ENCODE results near the gene CALCOCO1. TPM values are rescaled to one million over a fixed set of nuclear protein-coding genes. Genes with fewer than 3 reads are reported as not detected.

The CALCOCO1 gene
- polyA plus RNA-seq, 3 donors = 60.1 to 238 (median 69.6) TPM

DNA sequence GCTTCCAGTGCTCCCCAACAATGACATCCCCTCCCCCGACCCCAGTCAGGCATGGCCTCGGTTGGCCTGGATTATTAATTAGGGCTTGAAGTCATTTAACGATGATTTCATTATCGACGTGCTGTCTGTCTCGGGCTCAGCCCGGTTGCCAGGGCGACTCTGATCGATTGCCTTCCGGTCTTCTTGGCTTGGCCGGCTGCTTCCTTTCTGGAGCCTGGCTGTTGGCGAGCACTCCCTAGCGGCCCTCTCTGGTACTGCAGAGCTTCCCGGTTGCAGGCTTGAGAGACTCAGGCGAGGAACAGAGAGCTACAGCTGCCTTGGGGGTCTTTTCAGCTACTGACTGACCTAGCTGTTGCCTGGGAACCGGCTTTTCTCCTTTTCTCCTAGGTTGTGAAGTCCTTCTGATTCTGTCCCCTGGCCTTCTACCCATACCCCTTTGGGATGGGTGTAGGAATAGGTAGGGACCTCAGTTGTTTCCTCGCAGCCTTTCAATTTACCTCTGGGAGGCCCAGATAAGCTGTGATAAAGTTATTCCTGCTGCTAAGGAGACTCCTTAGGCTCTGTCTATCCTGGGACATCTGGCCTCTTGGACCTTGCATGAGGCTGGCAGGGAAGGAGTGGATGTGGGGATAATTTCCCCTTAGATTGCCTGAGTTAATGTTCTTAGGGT lies 30.0 kb upstream of the CALCOCO1 start:
- Histone ChIP-seq H3K4me1 (ENCODE audit: control insufficient read depth in 1 of 2, insufficient read depth in 2 of 2, low read length in 2 of 2) (peaks cover 5 to 11% of the 10 kb centered on the region in 2 donors), H3K27ac (ENCODE audit: low read depth in 1 of 2, low read length in 2 of 2) (no peak overlapping the region), H3K27me3 (ENCODE audit: control insufficient read depth in 2 of 2, insufficient read depth in 2 of 2, low read length in 2 of 2) (peaks cover 56 to 78% of the 10 kb centered on the region in 2 donors), H3K36me3 (replicated peaks in 1 of 2; ENCODE audit: control insufficient read depth in 1 of 2, insufficient read depth in 2 of 2, low read length in 2 of 2) (no peaks in the 10 kb centered on the region), H3K4me3 (replicated peaks in 1 of 3; ENCODE audit: low read depth in 2 of 3, low read length in 3 of 3) (no peak overlapping the region), H2AFZ (ENCODE audit: insufficient read depth, low read depth, low read length, poor library complexity, severe bottlenecking) (peak overlapping the region; percentile 14), H3K4me2 (replicated peaks; ENCODE audit: extremely low read depth, low read length, poor library complexity, severe bottlenecking) (peak overlapping the region; percentile 63), H3K9ac (ENCODE audit: insufficient read depth, low read length, poor library complexity, severe bottlenecking) (no peak overlapping the region), H3K9me3 (replicated peaks in 1 of 2; ENCODE audit: control insufficient read depth in 1 of 2, insufficient read depth in 1 of 2, low read length in 2 of 2) (peaks cover 0 to 11% of the 10 kb centered on the region in 2 donors), H3K79me2 (ENCODE audit: insufficient read depth, low read length) (no peaks in the 10 kb centered on the region), H4K20me1 (ENCODE audit: insufficient read depth, low read length) (no peaks in the 10 kb centered on the region)
- intact Hi-C loops (cut with micrococcal nuclease) = no loop called here
- Mint-ChIP-seq H3K27ac (no peak overlapping the region), H3K9me3 (peaks cover 0 to 4% (median 0%) of the 10 kb centered on the region in 7 donors), H3K27me3 (ENCODE audit: low read depth in 3 of 3) (peaks cover 33 to 50% (median 38%) of the 10 kb centered on the region in 3 donors), H3K4me1 (peaks cover 19% of the 10 kb centered on the region), H3K36me3 (no peaks in the 10 kb centered on the region), H3K4me3 (peak overlapping the region; percentile 42 to 84)
- 3% methylated on average over 13 of the region's 17 CpGs for WGBS (ENCODE audit: insufficient coverage)
- DNase-seq = peak; percentile 56 to 70 (median 68)
- TF ChIP-seq, protein P1, sequence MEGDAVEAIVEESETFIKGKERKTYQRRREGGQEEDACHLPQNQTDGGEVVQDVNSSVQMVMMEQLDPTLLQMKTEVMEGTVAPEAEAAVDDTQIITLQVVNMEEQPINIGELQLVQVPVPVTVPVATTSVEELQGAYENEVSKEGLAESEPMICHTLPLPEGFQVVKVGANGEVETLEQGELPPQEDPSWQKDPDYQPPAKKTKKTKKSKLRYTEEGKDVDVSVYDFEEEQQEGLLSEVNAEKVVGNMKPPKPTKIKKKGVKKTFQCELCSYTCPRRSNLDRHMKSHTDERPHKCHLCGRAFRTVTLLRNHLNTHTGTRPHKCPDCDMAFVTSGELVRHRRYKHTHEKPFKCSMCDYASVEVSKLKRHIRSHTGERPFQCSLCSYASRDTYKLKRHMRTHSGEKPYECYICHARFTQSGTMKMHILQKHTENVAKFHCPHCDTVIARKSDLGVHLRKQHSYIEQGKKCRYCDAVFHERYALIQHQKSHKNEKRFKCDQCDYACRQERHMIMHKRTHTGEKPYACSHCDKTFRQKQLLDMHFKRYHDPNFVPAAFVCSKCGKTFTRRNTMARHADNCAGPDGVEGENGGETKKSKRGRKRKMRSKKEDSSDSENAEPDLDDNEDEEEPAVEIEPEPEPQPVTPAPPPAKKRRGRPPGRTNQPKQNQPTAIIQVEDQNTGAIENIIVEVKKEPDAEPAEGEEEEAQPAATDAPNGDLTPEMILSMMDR (IDR thresholded peaks at IDR 0.05) = peak; percentile 92

- no peaks in the 10 kb centered on the region for H3K36me3 ChIP-seq (replicated peaks in 1 of 2; ENCODE audit: control insufficient read depth in 1 of 2, insufficient read depth in 2 of 2, low read length in 2 of 2)
- no peak for DNase-seq
- no peak overlapping the region for H3K4me3 ChIP-seq (replicated peaks in 1 of 3; ENCODE audit: low read depth in 2 of 3, low read length in 3 of 3)
- intact Hi-C loops (cut with micrococcal nuclease) = no loop called here
- peaks cover 0 to 4% (median 0%) of the 10 kb centered on the region in 7 donors for H3K9me3 Mint-ChIP-seq
- H3K4me1 Mint-ChIP-seq = peaks cover 19% of the 10 kb centered on the region
- H3K79me2 ChIP-seq (ENCODE audit: insufficient read depth, low read length) = no peaks in the 10 kb centered on the region
- no peak overlapping the region for H3K27ac Mint-ChIP-seq
- H3K4me2 ChIP-seq (replicated peaks; ENCODE audit: extremely low read depth, low read length, poor library complexity, severe bottlenecking) = peak overlapping the region; percentile 63
- TF ChIP-seq, protein P1 (IDR thresholded peaks at IDR 0.05) = no peak
- peaks cover 57 to 82% of the 10 kb centered on the region in 2 donors for H3K27me3 ChIP-seq (ENCODE audit: control insufficient read depth in 2 of 2, insufficient read depth in 2 of 2, low read length in 2 of 2)
- peaks cover 0 to 15% of the 10 kb centered on the region in 2 donors for H3K9me3 ChIP-seq (replicated peaks in 1 of 2; ENCODE audit: control insufficient read depth in 1 of 2, insufficient read depth in 1 of 2, low read length in 2 of 2)
- H3K9ac ChIP-seq (ENCODE audit: insufficient read depth, low read length, poor library complexity, severe bottlenecking) = no peak overlapping the region
- H3K27ac ChIP-seq (ENCODE audit: low read depth in 1 of 2, low read length in 2 of 2) = no peak overlapping the region
- H4K20me1 ChIP-seq (ENCODE audit: insufficient read depth, low read length) = no peaks in the 10 kb centered on the region
- peak overlapping the region; percentile 14 for H2AFZ ChIP-seq (ENCODE audit: insufficient read depth, low read depth, low read length, poor library complexity, severe bottlenecking)
- peaks cover 9 to 19% of the 10 kb centered on the region in 2 donors for H3K4me1 ChIP-seq (ENCODE audit: control insufficient read depth in 1 of 2, insufficient read depth in 2 of 2, low read length in 2 of 2)
- peaks cover 31 to 46% (median 35%) of the 10 kb centered on the region in 3 donors for H3K27me3 Mint-ChIP-seq (ENCODE audit: low read depth in 3 of 3)
- H3K36me3 Mint-ChIP-seq = no peaks in the 10 kb centered on the region
- H3K4me3 Mint-ChIP-seq = peak overlapping the region in 1 of 2 donors; percentile 51
- 74% methylated on average over 3 of the region's 5 CpGs for WGBS (ENCODE audit: insufficient coverage)
Observed at GRCh38 chr12:53756300-53757100, 29.2 kb upstream of the CALCOCO1 start.
